ENCODE results near the gene PDE9A. TPM values are rescaled to one million over a fixed set of nuclear protein-coding genes. Genes with fewer than 3 reads are reported as not detected.
"Not testable (repeated sequence)": the region's sequence is repeated elsewhere in the genome, so short reads cannot be mapped to it uniquely, and the experiment has no call there.

The PDE9A gene
- total RNA-seq, 5 donors from 2014 or later (not counting 1 experiment from before 2014, with no cell fraction given) = 11.5 to 18.3 (median 16.1) TPM

DNA sequence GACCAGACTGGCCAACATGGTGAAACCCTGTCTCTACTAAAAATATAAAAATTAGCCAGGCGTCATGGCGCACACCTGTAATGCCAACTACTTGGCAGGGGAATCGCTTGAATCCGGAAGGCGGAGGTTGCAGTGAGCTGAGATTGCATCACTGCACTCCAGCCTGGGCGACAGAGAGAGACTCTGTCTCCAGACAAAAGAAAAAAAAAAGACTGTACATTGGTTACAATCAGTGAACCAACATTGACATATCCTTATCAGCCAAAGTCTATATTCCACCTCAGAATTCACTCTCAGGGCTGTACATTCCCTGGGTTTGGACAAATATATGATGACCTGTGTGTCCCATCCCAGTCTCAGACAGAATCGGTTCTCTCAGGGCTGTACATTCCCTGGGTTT lies 62.0 kb downstream of the PDE9A start:
- H3K9me3 Mint-ChIP-seq; POLR2A ChIA-PET; H3K4me1 ChIP-seq (ENCODE audit: control insufficient read depth in 1 of 2, extremely low read depth in 1 of 2, insufficient read depth in 2 of 2, low read length in 2 of 2); DNase-seq; H3K4me1 Mint-ChIP-seq; H3K27me3 ChIP-seq (replicated peaks in 1 of 2; ENCODE audit: control insufficient read depth in 2 of 2, extremely low read depth in 1 of 2, insufficient read depth in 2 of 2, low read length in 1 of 2); ATAC-seq (replicated peaks in 1 of 4); H3K4me3 ChIP-seq (ENCODE audit: control insufficient read depth in 1 of 2, extremely low read depth in 1 of 2, low read length in 1 of 2); H3K27ac Mint-ChIP-seq; H3K9me3 ChIP-seq; H3K36me3 Mint-ChIP-seq; H3K27ac ChIP-seq (ENCODE audit: low read length); H3K4me3 Mint-ChIP-seq; H3K27me3 Mint-ChIP-seq; H3K36me3 ChIP-seq (ENCODE audit: control insufficient read depth in 2 of 2, extremely low read depth in 1 of 2, insufficient read depth in 1 of 2, low read length in 1 of 2): not testable (repeated sequence)
- 100% methylated on average over 5 of the region's 7 CpGs for WGBS (ENCODE audit: insufficient coverage)
- CTCF ChIA-PET = interaction anchor here in 1 of 2 donors (0.7 kb wide), 1 partner anchor 59 kb away, joined by 7 read pairs; no protein-coding TSS in a partner anchor

DNA sequence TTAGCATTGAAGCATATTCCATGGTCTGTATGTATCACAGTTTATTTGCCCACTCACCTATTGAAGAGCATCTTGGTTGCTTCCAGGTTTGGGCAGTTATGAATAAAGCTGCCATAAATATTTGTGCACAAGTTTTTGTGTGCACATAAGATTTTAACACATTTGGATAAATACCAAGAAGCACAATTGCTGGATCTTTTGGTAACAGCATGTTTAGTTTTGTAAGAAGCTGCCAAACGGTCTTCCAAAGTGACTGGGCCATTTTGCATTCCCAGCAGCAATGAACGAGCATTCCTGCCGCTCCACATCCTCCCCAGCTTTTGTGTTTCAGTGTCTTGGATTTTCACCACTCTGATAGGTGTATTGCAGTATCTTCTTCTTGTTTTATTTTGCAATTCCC lies 62.7 kb downstream of the PDE9A start:
- Histone ChIP-seq H3K4me3 (ENCODE audit: control insufficient read depth in 1 of 2, extremely low read depth in 1 of 2, low read length in 1 of 2) (no peak overlapping the region), H3K27me3 (replicated peaks in 1 of 2; ENCODE audit: control insufficient read depth in 2 of 2, extremely low read depth in 1 of 2, insufficient read depth in 2 of 2, low read length in 1 of 2) (peaks cover 0 to 2% of the 10 kb centered on the region in 2 experiments), H3K27ac (ENCODE audit: low read length) (no peak overlapping the region), H3K36me3 (ENCODE audit: control insufficient read depth in 2 of 2, extremely low read depth in 1 of 2, insufficient read depth in 1 of 2, low read length in 1 of 2) (no peaks in the 10 kb centered on the region), H3K9me3 (no peaks in the 10 kb centered on the region), H3K4me1 (ENCODE audit: control insufficient read depth in 1 of 2, extremely low read depth in 1 of 2, insufficient read depth in 2 of 2, low read length in 2 of 2) (no peaks in the 10 kb centered on the region)
- no peak for ATAC-seq (replicated peaks in 1 of 4)
- Mint-ChIP-seq H3K27me3 (no peaks in the 10 kb centered on the region), H3K36me3 (peaks cover 9% of the 10 kb centered on the region), H3K4me3 (no peak overlapping the region), H3K9me3 (no peaks in the 10 kb centered on the region), H3K4me1 (no peaks in the 10 kb centered on the region), H3K27ac (no peak overlapping the region)
- no peak for DNase-seq
- WGBS (ENCODE audit: insufficient coverage) = 81% methylated on average over 3 of the region's 3 CpGs
- ChIA-PET CTCF (no interaction called here), POLR2A (no interaction called here)

DNA sequence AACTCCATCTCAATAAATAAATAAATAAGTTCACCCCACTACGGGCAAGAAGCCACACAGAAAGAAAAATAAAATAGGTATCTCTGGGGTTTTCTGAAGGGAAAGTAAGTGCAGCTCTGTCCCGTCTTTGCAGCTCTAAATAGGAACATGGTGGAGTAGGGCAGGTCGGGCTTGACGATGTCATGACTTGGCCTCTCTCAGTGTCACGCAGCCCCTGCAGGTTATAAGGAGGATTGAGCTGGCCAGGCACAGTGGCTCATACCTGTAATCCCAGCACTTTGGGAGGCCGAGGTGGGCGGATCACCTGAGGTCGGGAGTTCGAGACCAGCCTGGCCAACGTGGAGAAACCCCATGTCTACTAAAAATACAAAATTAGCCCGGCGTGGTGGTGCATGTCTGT lies 67.1 kb downstream of the PDE9A start:
- H3K4me3 ChIP-seq (ENCODE audit: control insufficient read depth in 1 of 2, extremely low read depth in 1 of 2, low read length in 1 of 2); ATAC-seq (replicated peaks in 1 of 4); H3K27me3 ChIP-seq (replicated peaks in 1 of 2; ENCODE audit: control insufficient read depth in 2 of 2, extremely low read depth in 1 of 2, insufficient read depth in 2 of 2, low read length in 1 of 2); DNase-seq; H3K27ac ChIP-seq (ENCODE audit: low read length); POLR2A ChIA-PET; H3K27me3 Mint-ChIP-seq; H3K4me1 ChIP-seq (ENCODE audit: control insufficient read depth in 1 of 2, extremely low read depth in 1 of 2, insufficient read depth in 2 of 2, low read length in 2 of 2); H3K36me3 ChIP-seq (ENCODE audit: control insufficient read depth in 2 of 2, extremely low read depth in 1 of 2, insufficient read depth in 1 of 2, low read length in 1 of 2); H3K9me3 Mint-ChIP-seq; H3K4me3 Mint-ChIP-seq; CTCF ChIA-PET; H3K9me3 ChIP-seq; H3K27ac Mint-ChIP-seq: not testable (repeated sequence)
- Mint-ChIP-seq H3K4me1 (peaks cover 2 to 12% (median 11%) of the 10 kb centered on the region in 3 donors), H3K36me3 (peaks cover 16% of the 10 kb centered on the region)
- WGBS (ENCODE audit: insufficient coverage) = 94% methylated on average over 8 of the region's 12 CpGs

DNA sequence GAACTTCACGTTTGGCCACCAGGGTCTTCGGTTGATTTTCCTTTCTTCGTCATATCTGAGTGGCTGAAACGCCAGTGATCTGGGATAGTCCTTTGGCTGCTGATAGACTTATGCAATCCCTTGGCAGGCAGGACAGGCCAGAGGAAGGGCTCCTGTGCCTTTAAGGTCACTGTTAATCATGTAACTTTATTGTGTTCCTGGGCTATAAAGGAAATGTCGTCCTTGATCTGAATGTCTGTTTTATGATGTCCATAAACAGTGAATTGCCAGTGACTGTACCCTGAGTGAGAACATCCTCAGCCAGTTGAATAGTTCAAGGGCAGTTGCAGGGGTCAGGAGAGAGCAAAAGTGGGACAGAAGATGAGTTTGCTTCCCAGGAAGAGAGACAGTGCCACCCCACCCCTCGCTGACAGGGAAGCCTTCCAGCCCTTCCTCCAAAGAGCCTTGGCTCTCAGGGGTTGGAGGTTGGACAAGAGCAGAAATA lies 68.0 kb downstream of the PDE9A start:
- Mint-ChIP-seq H3K4me3 (no peak overlapping the region), H3K27ac (no peak overlapping the region), H3K27me3 (no peaks in the 10 kb centered on the region), H3K4me1 (peaks cover 2 to 17% (median 11%) of the 10 kb centered on the region in 3 donors), H3K36me3 (peaks cover 21% of the 10 kb centered on the region), H3K9me3 (no peaks in the 10 kb centered on the region)
- 70% methylated on average over 4 of the region's 6 CpGs for WGBS (ENCODE audit: insufficient coverage)
- CTCF ChIA-PET = no interaction called here
- Histone ChIP-seq H3K27me3 (replicated peaks in 1 of 2; ENCODE audit: control insufficient read depth in 2 of 2, extremely low read depth in 1 of 2, insufficient read depth in 2 of 2, low read length in 1 of 2) (peaks cover 0 to 7% of the 10 kb centered on the region in 2 experiments), H3K36me3 (ENCODE audit: control insufficient read depth in 2 of 2, extremely low read depth in 1 of 2, insufficient read depth in 1 of 2, low read length in 1 of 2) (no peaks in the 10 kb centered on the region), H3K4me3 (ENCODE audit: control insufficient read depth in 1 of 2, extremely low read depth in 1 of 2, low read length in 1 of 2) (no peak overlapping the region), H3K27ac (ENCODE audit: low read length) (no peak overlapping the region), H3K9me3 (no peaks in the 10 kb centered on the region), H3K4me1 (ENCODE audit: control insufficient read depth in 1 of 2, extremely low read depth in 1 of 2, insufficient read depth in 2 of 2, low read length in 2 of 2) (no peaks in the 10 kb centered on the region)
- ATAC-seq (replicated peaks in 1 of 4) (no peak), DNase-seq (no peak)
- POLR2A ChIA-PET = interaction anchor here in 1 of 2 donors (0.6 kb wide), 1 partner anchor 10 kb away, joined by 4 read pairs; no protein-coding TSS in a partner anchor

DNA sequence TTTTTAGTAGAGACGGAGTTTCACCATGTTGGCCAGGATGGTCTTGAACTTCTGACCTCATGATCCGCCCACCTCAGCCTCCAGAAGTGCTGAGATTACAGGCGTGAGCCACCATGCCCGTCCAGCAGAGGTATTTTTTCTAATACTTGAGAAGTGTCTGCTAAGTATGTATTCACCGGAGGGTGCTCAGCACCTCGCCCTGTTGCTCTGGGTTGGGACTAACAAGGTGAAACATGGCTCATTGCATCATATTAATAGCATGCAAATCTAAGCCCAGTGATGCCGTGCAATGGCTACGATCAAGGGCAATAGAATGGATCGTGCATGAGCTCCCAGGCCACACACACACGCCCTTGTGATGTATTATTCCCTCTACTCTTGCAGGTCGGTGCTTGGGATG lies 68.7 kb downstream of the PDE9A start:
- peaks cover 21% of the 10 kb centered on the region for H3K36me3 Mint-ChIP-seq
- ATAC-seq (replicated peaks in 1 of 4) (no peak), DNase-seq (no peak)
- Histone ChIP-seq H3K4me3 (ENCODE audit: control insufficient read depth in 1 of 2, extremely low read depth in 1 of 2, low read length in 1 of 2) (no peak overlapping the region), H3K27ac (ENCODE audit: low read length) (no peak overlapping the region), H3K9me3 (no peaks in the 10 kb centered on the region), H3K4me1 (ENCODE audit: control insufficient read depth in 1 of 2, extremely low read depth in 1 of 2, insufficient read depth in 2 of 2, low read length in 2 of 2) (no peaks in the 10 kb centered on the region), H3K27me3 (replicated peaks in 1 of 2; ENCODE audit: control insufficient read depth in 2 of 2, extremely low read depth in 1 of 2, insufficient read depth in 2 of 2, low read length in 1 of 2) (peaks cover 0 to 7% of the 10 kb centered on the region in 2 experiments), H3K36me3 (ENCODE audit: control insufficient read depth in 2 of 2, extremely low read depth in 1 of 2, insufficient read depth in 1 of 2, low read length in 1 of 2) (no peaks in the 10 kb centered on the region)
- H3K4me3 Mint-ChIP-seq = no peak overlapping the region
- H3K27ac Mint-ChIP-seq = no peak overlapping the region
- H3K9me3 Mint-ChIP-seq = no peaks in the 10 kb centered on the region
- peaks cover 2 to 17% (median 11%) of the 10 kb centered on the region in 3 donors for H3K4me1 Mint-ChIP-seq
- 91% methylated on average over 8 of the region's 11 CpGs for WGBS (ENCODE audit: insufficient coverage)
- no peaks in the 10 kb centered on the region for H3K27me3 Mint-ChIP-seq
- ChIA-PET CTCF (no interaction called here), POLR2A (no interaction called here)

DNA sequence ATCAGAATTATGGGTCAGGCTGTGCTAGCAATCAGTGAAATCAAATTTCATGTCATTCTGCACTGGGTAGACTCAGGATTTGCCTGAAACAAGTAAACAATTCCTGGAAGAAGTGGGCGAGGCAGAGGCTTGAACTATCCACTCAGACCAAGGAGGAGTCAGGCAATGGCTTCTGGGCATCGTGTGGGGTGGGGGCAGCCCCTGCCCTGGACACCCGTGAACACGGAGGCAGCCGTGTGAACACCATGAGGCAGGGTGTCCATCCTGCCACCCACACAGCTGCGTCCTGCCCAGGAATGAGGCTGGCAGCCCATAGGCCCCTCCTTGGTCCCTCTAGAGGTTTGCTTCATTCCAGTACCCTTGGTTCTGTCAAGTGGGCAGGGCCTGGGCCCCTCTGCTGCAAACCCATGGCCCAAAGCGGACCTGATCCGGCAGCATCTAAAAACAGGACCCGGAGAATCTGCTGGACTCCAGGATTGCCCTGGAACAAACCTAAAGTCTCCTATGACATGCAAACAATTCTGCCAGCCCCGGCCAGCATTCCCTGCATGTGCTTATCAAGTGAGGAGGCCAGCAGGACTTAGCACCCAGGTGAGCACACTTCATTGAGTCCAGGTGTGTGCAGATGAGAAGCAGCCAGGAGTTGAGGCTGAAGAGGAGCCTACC lies 69.5 kb downstream of the PDE9A start:
- Histone ChIP-seq H3K4me3 (ENCODE audit: control insufficient read depth in 1 of 2, extremely low read depth in 1 of 2, low read length in 1 of 2) (no peak overlapping the region), H3K4me1 (ENCODE audit: control insufficient read depth in 1 of 2, extremely low read depth in 1 of 2, insufficient read depth in 2 of 2, low read length in 2 of 2) (no peaks in the 10 kb centered on the region), H3K27me3 (replicated peaks in 1 of 2; ENCODE audit: control insufficient read depth in 2 of 2, extremely low read depth in 1 of 2, insufficient read depth in 2 of 2, low read length in 1 of 2) (peaks cover 0 to 7% of the 10 kb centered on the region in 2 experiments), H3K36me3 (ENCODE audit: control insufficient read depth in 2 of 2, extremely low read depth in 1 of 2, insufficient read depth in 1 of 2, low read length in 1 of 2) (no peaks in the 10 kb centered on the region), H3K27ac (ENCODE audit: low read length) (no peak overlapping the region), H3K9me3 (no peaks in the 10 kb centered on the region)
- POLR2A ChIA-PET = no interaction called here
- CTCF ChIA-PET = no interaction called here
- Mint-ChIP-seq H3K9me3 (no peaks in the 10 kb centered on the region), H3K27ac (no peak overlapping the region), H3K36me3 (peaks cover 21% of the 10 kb centered on the region), H3K4me1 (peaks cover 2 to 17% (median 11%) of the 10 kb centered on the region in 3 donors), H3K27me3 (no peaks in the 10 kb centered on the region), H3K4me3 (no peak overlapping the region)
- WGBS (ENCODE audit: insufficient coverage) = 91% methylated on average over 9 of the region's 10 CpGs
- DNase-seq (no peak), ATAC-seq (replicated peaks in 1 of 4) (no peak)

Measured in T-cell (primary cell).